ENCODE data around the gene NOP56. TPM values are rescaled to one million over a fixed set of nuclear protein-coding genes. Genes with fewer than 3 reads are reported as not detected.

The NOP56 gene
- total and polyA plus RNA-seq, 9 of the 15 experiments (the other 6 are each of a cell fraction or from before 2014, with no cell fraction given): 295 to 697 (median 439) TPM

- TF ChIP-seq ZBTB40 (IDR thresholded peaks at IDR 0.05) (peak; percentile 98), ZBTB40 (CRISPR knock-in tag; IDR thresholded peaks at IDR 0.05) (no peak), BCOR (IDR thresholded peaks at IDR 0.05) (no peak), SAP30 (IDR thresholded peaks at IDR 0.05; ENCODE audit: borderline replicate concordance, insufficient read depth, low read depth, low read length, poor library complexity, severe bottlenecking) (peak; percentile 64), THRAP3 (IDR thresholded peaks at IDR 0.05; ENCODE audit: borderline replicate concordance) (no peak), RCOR1 (IDR thresholded peaks at IDR 0.05; ENCODE audit: borderline replicate concordance in 1 of 2, low read depth in 2 of 2, low read length in 2 of 2) (no peak; a peak in 1 of 4 replicates), CBX2 (IDR thresholded peaks at IDR 0.05; ENCODE audit: insufficient read depth, low read length, poor library complexity, severe bottlenecking) (no peak), HDAC6 (IDR thresholded peaks at IDR 0.05; ENCODE audit: low read depth, low read length) (no peak), ZNF41 (CRISPR knock-in tag; conservative IDR thresholded peaks at IDR 0.05) (no peak), CCNT2 (IDR thresholded peaks at IDR 0.05; ENCODE audit: borderline replicate concordance, extremely low read depth, insufficient read length, low read depth, low read length) (no peak), ZSCAN29 (IDR thresholded peaks at IDR 0.05) (no peak), BHLHE40 (IDR thresholded peaks at IDR 0.05; ENCODE audit: low read length) (peak; percentile 40; the same call in 1 of the 2 replicates), SIN3A (IDR thresholded peaks at IDR 0.05; ENCODE audit: borderline replicate concordance in 2 of 2, control insufficient read depth in 1 of 2, low read depth in 2 of 2, low read length in 2 of 2) (peak; percentile 68 to 75; a peak in 2 of 4 replicates), POU5F1 (IDR thresholded peaks at IDR 0.05; ENCODE audit: borderline replicate concordance, low read depth, low read length, partially characterized antibody) (no peak)
- TF ChIP-seq, protein P1, sequence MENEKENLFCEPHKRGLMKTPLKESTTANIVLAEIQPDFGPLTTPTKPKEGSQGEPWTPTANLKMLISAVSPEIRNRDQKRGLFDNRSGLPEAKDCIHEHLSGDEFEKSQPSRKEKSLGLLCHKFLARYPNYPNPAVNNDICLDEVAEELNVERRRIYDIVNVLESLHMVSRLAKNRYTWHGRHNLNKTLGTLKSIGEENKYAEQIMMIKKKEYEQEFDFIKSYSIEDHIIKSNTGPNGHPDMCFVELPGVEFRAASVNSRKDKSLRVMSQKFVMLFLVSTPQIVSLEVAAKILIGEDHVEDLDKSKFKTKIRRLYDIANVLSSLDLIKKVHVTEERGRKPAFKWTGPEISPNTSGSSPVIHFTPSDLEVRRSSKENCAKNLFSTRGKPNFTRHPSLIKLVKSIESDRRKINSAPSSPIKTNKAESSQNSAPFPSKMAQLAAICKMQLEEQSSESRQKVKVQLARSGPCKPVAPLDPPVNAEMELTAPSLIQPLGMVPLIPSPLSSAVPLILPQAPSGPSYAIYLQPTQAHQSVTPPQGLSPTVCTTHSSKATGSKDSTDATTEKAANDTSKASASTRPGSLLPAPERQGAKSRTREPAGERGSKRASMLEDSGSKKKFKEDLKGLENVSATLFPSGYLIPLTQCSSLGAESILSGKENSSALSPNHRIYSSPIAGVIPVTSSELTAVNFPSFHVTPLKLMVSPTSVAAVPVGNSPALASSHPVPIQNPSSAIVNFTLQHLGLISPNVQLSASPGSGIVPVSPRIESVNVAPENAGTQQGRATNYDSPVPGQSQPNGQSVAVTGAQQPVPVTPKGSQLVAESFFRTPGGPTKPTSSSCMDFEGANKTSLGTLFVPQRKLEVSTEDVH (IDR thresholded peaks at IDR 0.05; ENCODE audit: low read depth, partially characterized antibody): peak; percentile 88
Measured at GRCh38 chr20:2663887-2664719, 11.7 kb downstream of the NOP56 start, which contains the start of gene IDH3B (continued).

Data from K562 (cell line).